Upper lobe of left lung (tissue), 6 donors: ENCODE data around the gene ADORA1. TPM values are rescaled to one million over a fixed set of nuclear protein-coding genes. Genes with fewer than 3 reads are reported as not detected.

ENCODE experiments used
- ATAC-seq, 2 donors: fragments of 200-7000 bp; cut with Tn5 transposase; one replicate each; pipeline ENCODE4 v1.9.1; 2022; ENCODE audit warnings: mild to moderate bottlenecking in 2 of 2, moderate library complexity in 2 of 2; ENCODE audit not compliant: low FRiP score in 2 of 2
- DNase-seq, 2 donors: peaks; one replicate each; pipeline ENCODE4 v3.0.0-alpha.2; 2019 to 2020
- H3K27ac ChIP-seq, 4 donors: fragments of 200-600 bp; sonication (generic); one replicate each; pipeline ENCODE4 v1.5.1; 2016 to 2019
- H3K27me3 ChIP-seq, 4 donors: fragments of 200-600 bp; sonication (generic); one replicate each; pipeline ENCODE4 v1.5.1; 2017 to 2019
- H3K36me3 ChIP-seq, 4 donors: fragments of 200-600 bp; sonication (generic); one replicate each; pipeline ENCODE4 v1.5.1; 2016 to 2019
- H3K4me1 ChIP-seq, 4 donors: fragments of 200-600 bp; sonication (generic); one replicate each; pipeline ENCODE4 v1.5.1; 2018 to 2019
- H3K4me3 ChIP-seq, 4 donors: fragments of 200-600 bp; sonication (generic); one replicate each; pipeline ENCODE4 v1.5.1; 2017 to 2019; ENCODE audit warnings: mild to moderate bottlenecking in 2 of 4, moderate library complexity in 1 of 4
- H3K9me3 ChIP-seq, 4 donors: fragments of 200-600 bp; sonication (generic); one replicate each; pipeline ENCODE4 v1.5.1; 2018 to 2019
- EP300 ChIP-seq, 4 donors: sonication (generic); formaldehyde crosslinking; IDR thresholded peaks; one replicate each; pipeline ENCODE4 v1.5.1; 2017; ENCODE audit warnings: antibody characterized with exemption in 4 of 4, control low read depth in 2 of 4
- POLR2A ChIP-seq, 4 donors: fragments of 450-650 bp; IDR thresholded peaks; one replicate each; pipeline ENCODE4 v1.5.1; 2016 to 2017; ENCODE audit warnings: antibody characterized with exemption in 4 of 4, mild to moderate bottlenecking in 2 of 4
- POLR2AphosphoS5 ChIP-seq, 2 donors: sonication (generic); formaldehyde crosslinking; IDR thresholded peaks; one replicate each; pipeline ENCODE4 v1.5.1; 2017; ENCODE audit warnings: antibody characterized with exemption in 2 of 2
- WGBS, 2 donors: methylation state at CpG; one replicate each; pipeline ENCODE4 v1.1.5; 2017 to 2018; 5-methylcytosine and 5-hydroxymethylcytosine counted together
- total RNA-seq, 6 donors: library from RNA; depleted of rRNA in 4 of 6; stranded (reverse); fragments of >200 nt in 4 of 6; gene quantifications; one replicate each; pipeline versions ENCODE4 v1.1.0 to v1.2.1, GENCODE V29; 2016 to 2021
- TF ChIP-seq, protein P1 (sequence below), 6 experiments: fragments of 450-650 bp in 4 of 6; fragments of 200-600 bp in 2 of 6; sonication (generic) in 2 of 6; IDR thresholded peaks; one replicate each; pipeline ENCODE4 v1.5.1; 2016 to 2019; ENCODE audit warnings: antibody characterized with exemption in 6 of 6
- donor health status: DM: no; HTN: no; CAD: no; lungs with moderate emphysema.
- donor health status: DM: no; HTN: yes; CAD: no; lungs with severe emphysema.

ADORA1 gene
- total RNA-seq, 6 donors from 2014 or later, result 0.20 to 5.4 (median 3.1) TPM

GRCh38 chr1:203122159-203122558 is 5.4 kb upstream of the ADORA1 start:
- Histone ChIP-seq H3K36me3 (no peaks in the 10 kb centered on the region), H3K4me1 (peaks cover 8 to 9% (median 9%) of the 10 kb centered on the region in 4 donors), H3K4me3 (no peak overlapping the region), H3K9me3 (no peaks in the 10 kb centered on the region), H3K27ac (no peak overlapping the region), H3K27me3 (peaks cover 0 to 4% (median 0%) of the 10 kb centered on the region in 4 donors)
- TF ChIP-seq POLR2AphosphoS5 (IDR thresholded peaks at IDR 0.05), result no peak
- no peak for TF ChIP-seq POLR2A (IDR thresholded peaks at IDR 0.05)
- TF ChIP-seq, protein P1, sequence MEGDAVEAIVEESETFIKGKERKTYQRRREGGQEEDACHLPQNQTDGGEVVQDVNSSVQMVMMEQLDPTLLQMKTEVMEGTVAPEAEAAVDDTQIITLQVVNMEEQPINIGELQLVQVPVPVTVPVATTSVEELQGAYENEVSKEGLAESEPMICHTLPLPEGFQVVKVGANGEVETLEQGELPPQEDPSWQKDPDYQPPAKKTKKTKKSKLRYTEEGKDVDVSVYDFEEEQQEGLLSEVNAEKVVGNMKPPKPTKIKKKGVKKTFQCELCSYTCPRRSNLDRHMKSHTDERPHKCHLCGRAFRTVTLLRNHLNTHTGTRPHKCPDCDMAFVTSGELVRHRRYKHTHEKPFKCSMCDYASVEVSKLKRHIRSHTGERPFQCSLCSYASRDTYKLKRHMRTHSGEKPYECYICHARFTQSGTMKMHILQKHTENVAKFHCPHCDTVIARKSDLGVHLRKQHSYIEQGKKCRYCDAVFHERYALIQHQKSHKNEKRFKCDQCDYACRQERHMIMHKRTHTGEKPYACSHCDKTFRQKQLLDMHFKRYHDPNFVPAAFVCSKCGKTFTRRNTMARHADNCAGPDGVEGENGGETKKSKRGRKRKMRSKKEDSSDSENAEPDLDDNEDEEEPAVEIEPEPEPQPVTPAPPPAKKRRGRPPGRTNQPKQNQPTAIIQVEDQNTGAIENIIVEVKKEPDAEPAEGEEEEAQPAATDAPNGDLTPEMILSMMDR (IDR thresholded peaks at IDR 0.05), result no peak
- no peak for TF ChIP-seq EP300 (IDR thresholded peaks at IDR 0.05)
- no peak for DNase-seq
- no peak for ATAC-seq
- whole genome bisulfite sequencing, 2 donors, result 78 to 93% methylated on average over 2 of the region's 2 CpGs

DNA sequence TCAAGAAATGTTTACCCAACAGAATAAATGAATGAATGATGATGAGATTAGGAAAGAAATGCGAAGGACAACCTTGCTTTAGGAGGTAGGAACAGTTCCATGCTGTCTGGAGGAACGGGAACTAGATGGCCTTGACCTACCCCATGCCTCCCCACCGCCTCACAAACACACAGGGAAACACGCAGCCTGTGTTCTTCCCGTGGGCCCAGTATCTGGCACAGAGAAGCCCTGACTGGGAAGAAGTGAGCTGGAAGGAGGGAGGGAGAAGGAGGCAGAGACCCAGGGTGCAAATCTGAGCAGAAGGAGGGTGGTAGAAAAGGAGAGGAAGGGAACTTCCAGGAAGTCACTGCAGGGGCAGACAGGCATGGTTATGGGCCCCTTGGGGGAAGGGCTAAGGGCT is 3.5 kb upstream of the ADORA1 start:
- DNase-seq, result no peak

DNA sequence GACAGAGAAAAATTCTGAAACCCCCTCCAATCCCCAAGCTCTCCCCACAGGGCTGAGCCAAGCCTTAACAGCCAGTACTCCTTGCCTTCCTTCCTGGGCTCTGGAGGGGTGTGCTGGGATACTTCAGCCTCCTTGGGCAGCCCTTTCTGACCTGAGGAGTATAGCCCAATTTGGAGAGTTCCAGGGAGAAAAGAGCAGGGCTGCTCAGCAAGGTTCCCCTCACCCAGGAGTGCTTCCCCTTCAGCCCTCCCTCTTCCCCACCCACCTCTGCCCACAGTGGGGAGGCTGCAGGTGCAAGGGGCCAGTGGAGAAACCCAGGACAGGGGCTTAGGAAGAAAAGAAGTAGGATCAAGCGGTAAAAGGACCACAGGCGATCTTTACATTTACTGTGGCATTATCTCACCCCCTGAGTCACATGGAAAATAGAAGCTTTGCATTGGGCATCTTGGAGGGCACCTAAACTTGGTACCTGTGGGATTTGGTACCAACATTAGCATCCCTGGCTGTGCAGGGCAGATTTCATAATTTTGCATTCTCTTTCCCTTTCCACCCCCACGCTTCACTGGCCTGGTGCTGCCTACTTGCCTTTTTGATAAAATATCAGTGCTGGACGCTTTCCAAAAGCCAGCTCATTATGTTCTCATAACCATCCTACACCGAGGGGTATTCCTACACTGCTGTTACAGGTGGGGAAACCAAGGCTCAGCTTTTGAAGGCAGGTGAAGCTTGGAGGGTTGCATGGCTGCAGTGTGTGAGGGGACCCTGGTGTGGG is 2.8 kb upstream of the ADORA1 start:
- no peaks in the 10 kb centered on the region for H3K9me3 ChIP-seq
- WGBS, 2 donors, result 68 to 74% methylated on average over 5 of the region's 5 CpGs
- no peaks in the 10 kb centered on the region for H3K36me3 ChIP-seq
- no peak overlapping the region for H3K4me3 ChIP-seq
- peaks cover 0 to 14% (median 4%) of the 10 kb centered on the region in 4 donors for H3K27me3 ChIP-seq
- DNase-seq (no peak), ATAC-seq (no peak)
- peaks cover 24 to 34% (median 29%) of the 10 kb centered on the region in 4 donors for H3K4me1 ChIP-seq
- no peak for TF ChIP-seq EP300 (IDR thresholded peaks at IDR 0.05)
- TF ChIP-seq POLR2A (IDR thresholded peaks at IDR 0.05), result no peak
- TF ChIP-seq POLR2AphosphoS5 (IDR thresholded peaks at IDR 0.05), result no peak
- H3K27ac ChIP-seq, result no peak overlapping the region

More for the DNA sequence above, 3.5 kb upstream of the ADORA1 start:
- H3K27me3 ChIP-seq, result peaks cover 0 to 14% (median 4%) of the 10 kb centered on the region in 4 donors
- WGBS, 2 donors, result 65 to 70% methylated on average over 5 of the region's 5 CpGs
- TF ChIP-seq POLR2A (IDR thresholded peaks at IDR 0.05), result no peak
- no peak for TF ChIP-seq POLR2AphosphoS5 (IDR thresholded peaks at IDR 0.05)
- TF ChIP-seq, protein P1 (IDR thresholded peaks at IDR 0.05), result no peak
- no peak for TF ChIP-seq EP300 (IDR thresholded peaks at IDR 0.05)
- H3K9me3 ChIP-seq, result no peaks in the 10 kb centered on the region
- peaks cover 20 to 27% (median 24%) of the 10 kb centered on the region in 4 donors for H3K4me1 ChIP-seq
- no peak overlapping the region for H3K27ac ChIP-seq
- no peak for ATAC-seq
- no peaks in the 10 kb centered on the region for H3K36me3 ChIP-seq
- no peak overlapping the region for H3K4me3 ChIP-seq

- DNase-seq, result no peak
- TF ChIP-seq, protein P1 (IDR thresholded peaks at IDR 0.05), result peak in 4 of 6 experiments; percentile 10 to 29 (median 24)
- no peak for TF ChIP-seq POLR2AphosphoS5 (IDR thresholded peaks at IDR 0.05)
- peaks cover 0 to 14% (median 4%) of the 10 kb centered on the region in 4 donors for H3K27me3 ChIP-seq
Measured at GRCh38 chr1:203126151-203126865, 1.2 kb upstream of the ADORA1 start.

More at GRCh38 chr1:203126151-203126865, 1.2 kb upstream of the ADORA1 start:
- ATAC-seq, result peak in 1 of 2 donors; percentile 8
- whole genome bisulfite sequencing, 2 donors, result 22 to 26% methylated on average over 8 of the region's 8 CpGs
- Histone ChIP-seq H3K9me3 (no peaks in the 10 kb centered on the region), H3K4me1 (peaks cover 34 to 39% (median 38%) of the 10 kb centered on the region in 4 donors), H3K36me3 (no peaks in the 10 kb centered on the region), H3K4me3 (no peak overlapping the region), H3K27ac (no peak overlapping the region)
